H1 (cell line): ENCODE data around the gene CCDC116.

Source experiments
- EZH2 ChIP-seq: fragments of 200-600 bp; sonication (generic); IDR thresholded peaks from 2 replicates; pipeline ENCODE4 v1.7.1; 2012; ENCODE audit warnings: low read depth, mild to moderate bottlenecking, moderate library complexity, low read length, inconsistent platforms; ENCODE audit not compliant: severe bottlenecking
- FOSL1 ChIP-seq: IDR thresholded peaks from 2 replicates; pipeline ENCODE4 v1.6.1; 2011; ENCODE audit warnings: mild to moderate bottlenecking, low read depth, low read length, moderate library complexity; ENCODE audit not compliant: insufficient read depth
- RFX5 ChIP-seq: IDR thresholded peaks from 2 replicates; pipeline ENCODE4 v1.6.1; 2011; ENCODE audit warnings: low read depth, low read length, improper control_type of control experiment, borderline replicate concordance

DNA sequence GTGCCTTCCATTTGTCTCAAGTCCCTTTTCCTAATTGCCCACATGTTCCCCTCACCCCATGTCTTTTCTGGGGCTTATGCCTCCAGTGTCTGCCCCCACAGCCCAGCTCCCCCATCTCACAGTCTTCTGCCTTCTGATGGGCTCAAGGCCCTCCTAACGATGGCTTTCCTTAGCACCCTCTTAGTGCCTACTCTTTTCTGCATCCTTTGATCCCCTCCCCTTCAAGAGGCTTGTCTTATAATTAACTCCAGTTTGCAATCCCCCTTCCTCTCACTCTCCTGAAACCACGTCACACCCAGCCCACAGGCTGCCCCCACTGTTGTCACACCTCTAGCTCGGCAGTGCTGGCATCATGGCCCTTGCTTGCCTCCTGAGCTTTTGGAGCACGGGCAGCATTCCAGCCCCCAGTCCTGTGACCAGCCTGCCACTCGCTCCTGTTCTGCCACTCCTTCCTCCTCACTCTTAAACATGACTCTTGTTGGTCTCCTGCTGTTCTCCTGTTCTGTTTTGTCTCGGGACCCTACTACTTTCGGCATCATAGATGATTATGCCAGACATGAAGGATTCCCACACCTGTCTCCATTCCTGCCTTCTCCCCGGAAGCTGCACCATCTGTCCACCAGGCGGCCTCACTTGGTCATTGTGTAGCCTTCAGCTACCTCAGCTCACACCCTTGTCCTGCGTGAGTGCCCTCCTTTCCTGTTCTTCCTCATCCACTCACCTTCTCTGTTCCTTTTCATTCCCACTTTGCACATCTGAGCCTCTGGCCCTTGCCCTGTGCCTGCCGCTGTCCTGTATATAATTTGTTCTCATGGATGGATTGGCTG is 38.9 kb upstream of the CCDC116 start:
- TF ChIP-seq EZH2 (no peak), FOSL1 (no peak), RFX5 (no peak)
